Measurements from ENCODE around the gene BOLA3. TPM values are rescaled to one million over a fixed set of nuclear protein-coding genes. Genes with fewer than 3 reads are reported as not detected.

Gene BOLA3
- total and polyA plus RNA-seq, 10 of the 15 experiments (the other 5 are each of a cell fraction or from before 2014, with no cell fraction given): 62.6 to 300 (median 134) TPM

DNA sequence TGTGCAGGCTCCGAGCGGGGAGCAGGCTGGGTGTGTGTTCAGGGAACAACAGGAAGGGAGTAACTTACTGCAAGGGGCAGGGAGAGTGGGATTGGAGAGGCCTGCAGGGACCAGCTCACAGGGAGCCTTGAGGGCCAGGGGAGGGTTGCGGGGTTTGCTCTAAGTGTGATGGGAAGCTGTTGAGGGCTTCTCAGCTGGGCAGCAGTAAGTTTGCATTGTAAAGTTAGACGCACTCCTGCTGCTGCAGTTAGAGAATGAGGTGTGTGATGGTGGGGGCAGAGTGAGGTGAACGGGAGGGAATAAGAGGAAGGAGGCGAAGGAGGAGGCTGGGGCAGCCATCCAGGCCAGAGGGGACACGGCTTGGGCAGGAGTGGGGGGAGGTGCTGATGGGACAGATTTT, 53.4 kb downstream of the BOLA3 start (continued):
- no peak for TF ChIP-seq ZBTB11 (CRISPR knock-in tag; IDR thresholded peaks at IDR 0.05)
- TF ChIP-seq SIN3A (IDR thresholded peaks at IDR 0.05; ENCODE audit: low read depth, low read length): no peak
- TF ChIP-seq, protein P1, sequence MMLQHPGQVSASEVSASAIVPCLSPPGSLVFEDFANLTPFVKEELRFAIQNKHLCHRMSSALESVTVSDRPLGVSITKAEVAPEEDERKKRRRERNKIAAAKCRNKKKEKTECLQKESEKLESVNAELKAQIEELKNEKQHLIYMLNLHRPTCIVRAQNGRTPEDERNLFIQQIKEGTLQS (IDR thresholded peaks at IDR 0.05; ENCODE audit: borderline replicate concordance, extremely low read depth, low read depth, low read length): no peak
- no peak for TF ChIP-seq MTA2 (IDR thresholded peaks at IDR 0.05; ENCODE audit: low read depth)
- no peak for TF ChIP-seq ZNF687 (IDR thresholded peaks at IDR 0.05)
- no peak for TF ChIP-seq TCF12 (IDR thresholded peaks at IDR 0.05; ENCODE audit: low read depth, low read length)
- no peak for TF ChIP-seq EED (IDR thresholded peaks at IDR 0.05; ENCODE audit: low read depth)
- no peak for TF ChIP-seq BHLHE40 (IDR thresholded peaks at IDR 0.05; ENCODE audit: borderline replicate concordance in 1 of 2, low read depth in 2 of 2, low read length in 1 of 2)
- TF ChIP-seq TARDBP (IDR thresholded peaks at IDR 0.05; ENCODE audit: borderline replicate concordance): no peak
- no peak for TF ChIP-seq EGR1 (IDR thresholded peaks at IDR 0.05; ENCODE audit: borderline replicate concordance in 1 of 2, low read depth in 2 of 2, low read length in 2 of 2)
- TF ChIP-seq POLR2AphosphoS5 (IDR thresholded peaks at IDR 0.05; ENCODE audit: low read length): no peak
- TF ChIP-seq FOXK2 (IDR thresholded peaks at IDR 0.05): no peak
